ENCODE measurements around the gene U2SURP.

U2SURP gene

DNA sequence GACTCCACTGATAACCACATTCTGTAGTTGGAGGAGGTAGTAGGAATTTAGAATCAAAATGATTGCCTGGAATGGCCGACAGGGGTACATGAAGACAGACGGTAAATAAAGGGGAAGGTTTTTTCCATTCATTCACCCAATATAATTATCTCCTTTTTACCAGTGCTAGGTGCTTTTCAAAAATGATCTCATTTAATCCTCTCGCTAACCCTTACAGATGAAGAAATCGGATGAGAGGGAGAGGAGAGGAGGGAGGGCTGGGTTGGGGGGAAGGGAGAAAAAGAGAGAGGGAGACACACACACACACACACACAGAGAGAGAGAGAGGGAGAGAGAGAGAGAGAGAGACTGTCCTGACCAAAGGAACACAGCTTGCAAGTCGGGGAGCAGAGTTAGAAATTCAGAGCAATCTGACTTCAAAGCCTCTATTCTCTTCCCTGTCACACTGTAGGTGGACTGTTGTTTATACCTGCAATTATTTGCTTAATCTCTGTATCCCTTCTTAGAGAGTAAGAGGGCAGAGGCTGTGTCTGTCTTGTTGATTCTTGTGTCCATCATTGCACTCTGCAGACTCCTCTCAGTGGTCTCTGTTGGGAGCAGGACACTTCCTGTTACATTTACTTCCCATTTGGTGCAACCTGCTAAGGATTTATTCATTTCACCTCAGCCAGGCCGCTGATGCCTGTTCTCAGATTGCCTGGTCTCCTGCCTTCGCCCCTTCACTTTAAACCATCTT, 19.2 kb upstream of the U2SURP start:
- no peaks in the 10 kb centered on the region for H3K79me2 ChIP-seq (ENCODE audit: insufficient read depth, low read length)
- no peaks in the 10 kb centered on the region for H3K9me2 ChIP-seq (replicated peaks; ENCODE audit: insufficient read depth, low read length)
- no peaks in the 10 kb centered on the region for H3K9me3 ChIP-seq (ENCODE audit: insufficient read depth, low read length)
- no peaks in the 10 kb centered on the region for H3K27me3 ChIP-seq (ENCODE audit: low read length)
- H4K20me1 ChIP-seq (ENCODE audit: low read depth, low read length) = no peaks in the 10 kb centered on the region
- H2AFZ ChIP-seq (ENCODE audit: low read depth, low read length, severe bottlenecking) = no peak overlapping the region
- no peak overlapping the region for H3K4me3 ChIP-seq (ENCODE audit: insufficient read depth, low read length, poor library complexity, severe bottlenecking)
- H3K4me2 ChIP-seq (ENCODE audit: low read depth, low read length, poor library complexity, severe bottlenecking) = no peak overlapping the region
- H3K27ac ChIP-seq (ENCODE audit: low read depth, low read length) = no peak overlapping the region
- no peaks in the 10 kb centered on the region for H3K36me3 ChIP-seq (ENCODE audit: low read length)
- no peaks in the 10 kb centered on the region for H3F3A ChIP-seq (ENCODE audit: insufficient read depth)
- no peak overlapping the region for H3K9ac ChIP-seq (ENCODE audit: low read length)
- TF ChIP-seq CTCF (IDR thresholded peaks at IDR 0.05; ENCODE audit: insufficient read depth, low read length, poor library complexity, severe bottlenecking) (no peak), EZH2phosphoT487 (conservative IDR thresholded peaks at IDR 0.05; ENCODE audit: low read length) (no peak)

- Histone ChIP-seq H3K4me2 (ENCODE audit: low read depth, low read length, poor library complexity, severe bottlenecking) (no peak overlapping the region), H3F3A (ENCODE audit: insufficient read depth) (no peaks in the 10 kb centered on the region), H3K4me3 (ENCODE audit: insufficient read depth, low read length, poor library complexity, severe bottlenecking) (no peak overlapping the region), H3K9ac (ENCODE audit: low read length) (no peak overlapping the region), H3K9me3 (ENCODE audit: insufficient read depth, low read length) (no peaks in the 10 kb centered on the region), H3K27ac (ENCODE audit: low read depth, low read length) (no peak overlapping the region), H3K36me3 (ENCODE audit: low read length) (no peaks in the 10 kb centered on the region), H3K27me3 (ENCODE audit: low read length) (no peaks in the 10 kb centered on the region), H2AFZ (ENCODE audit: low read depth, low read length, severe bottlenecking) (no peak overlapping the region), H3K79me2 (ENCODE audit: insufficient read depth, low read length) (no peaks in the 10 kb centered on the region), H4K20me1 (ENCODE audit: low read depth, low read length) (no peaks in the 10 kb centered on the region), H3K9me2 (replicated peaks; ENCODE audit: insufficient read depth, low read length) (no peaks in the 10 kb centered on the region)
- TF ChIP-seq CTCF (IDR thresholded peaks at IDR 0.05; ENCODE audit: insufficient read depth, low read length, poor library complexity, severe bottlenecking) (no peak), EZH2phosphoT487 (conservative IDR thresholded peaks at IDR 0.05; ENCODE audit: low read length) (no peak)
These were observed 18.1 kb upstream of the U2SURP start for GRCh38 chr3:142983318-142983717.

- H3K27me3 ChIP-seq (ENCODE audit: low read length) = no peaks in the 10 kb centered on the region
- H3K9me2 ChIP-seq (replicated peaks; ENCODE audit: insufficient read depth, low read length) = no peaks in the 10 kb centered on the region
- H4K20me1 ChIP-seq (ENCODE audit: low read depth, low read length) = no peaks in the 10 kb centered on the region
- H3K4me2 ChIP-seq (ENCODE audit: low read depth, low read length, poor library complexity, severe bottlenecking) = no peak overlapping the region
- no peaks in the 10 kb centered on the region for H3K79me2 ChIP-seq (ENCODE audit: insufficient read depth, low read length)
- H3K9me3 ChIP-seq (ENCODE audit: insufficient read depth, low read length) = no peaks in the 10 kb centered on the region
- H3K27ac ChIP-seq (ENCODE audit: low read depth, low read length) = no peak overlapping the region
- H3F3A ChIP-seq (ENCODE audit: insufficient read depth) = no peaks in the 10 kb centered on the region
- no peak overlapping the region for H3K9ac ChIP-seq (ENCODE audit: low read length)
- H3K4me3 ChIP-seq (ENCODE audit: insufficient read depth, low read length, poor library complexity, severe bottlenecking) = no peak overlapping the region
- no peak overlapping the region for H2AFZ ChIP-seq (ENCODE audit: low read depth, low read length, severe bottlenecking)
- H3K36me3 ChIP-seq (ENCODE audit: low read length) = no peaks in the 10 kb centered on the region
- TF ChIP-seq CTCF (IDR thresholded peaks at IDR 0.05; ENCODE audit: insufficient read depth, low read length, poor library complexity, severe bottlenecking) (no peak), EZH2phosphoT487 (conservative IDR thresholded peaks at IDR 0.05; ENCODE audit: low read length) (no peak)
These were observed 17.1 kb upstream of the U2SURP start for GRCh38 chr3:142984255-142984654.

All from SU-DHL-6 (cell line).